ENCODE measurements around the gene ADGRL3.

DNA sequence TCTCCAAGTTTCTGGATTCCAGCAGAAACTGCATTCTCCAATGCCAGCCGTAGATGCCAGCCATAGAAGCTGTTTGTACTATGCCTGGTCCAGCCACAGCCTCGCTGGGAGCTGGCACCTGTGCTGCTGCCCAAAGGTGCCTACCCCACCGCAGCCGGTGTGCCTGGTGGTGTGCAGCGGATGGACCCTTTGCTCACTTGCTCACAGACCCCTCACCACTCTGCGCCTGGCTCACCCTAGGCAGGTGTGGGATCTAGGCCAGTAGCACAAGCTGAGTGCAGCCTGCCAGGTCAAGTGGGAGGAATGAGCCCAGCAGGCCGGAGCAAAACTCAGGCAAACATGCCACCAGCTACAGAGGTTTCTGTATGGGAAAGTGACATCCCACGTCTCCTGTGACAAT, 463.2 kb downstream of the ADGRL3 start:
- TF ChIP-seq, protein P1, sequence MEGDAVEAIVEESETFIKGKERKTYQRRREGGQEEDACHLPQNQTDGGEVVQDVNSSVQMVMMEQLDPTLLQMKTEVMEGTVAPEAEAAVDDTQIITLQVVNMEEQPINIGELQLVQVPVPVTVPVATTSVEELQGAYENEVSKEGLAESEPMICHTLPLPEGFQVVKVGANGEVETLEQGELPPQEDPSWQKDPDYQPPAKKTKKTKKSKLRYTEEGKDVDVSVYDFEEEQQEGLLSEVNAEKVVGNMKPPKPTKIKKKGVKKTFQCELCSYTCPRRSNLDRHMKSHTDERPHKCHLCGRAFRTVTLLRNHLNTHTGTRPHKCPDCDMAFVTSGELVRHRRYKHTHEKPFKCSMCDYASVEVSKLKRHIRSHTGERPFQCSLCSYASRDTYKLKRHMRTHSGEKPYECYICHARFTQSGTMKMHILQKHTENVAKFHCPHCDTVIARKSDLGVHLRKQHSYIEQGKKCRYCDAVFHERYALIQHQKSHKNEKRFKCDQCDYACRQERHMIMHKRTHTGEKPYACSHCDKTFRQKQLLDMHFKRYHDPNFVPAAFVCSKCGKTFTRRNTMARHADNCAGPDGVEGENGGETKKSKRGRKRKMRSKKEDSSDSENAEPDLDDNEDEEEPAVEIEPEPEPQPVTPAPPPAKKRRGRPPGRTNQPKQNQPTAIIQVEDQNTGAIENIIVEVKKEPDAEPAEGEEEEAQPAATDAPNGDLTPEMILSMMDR (IDR thresholded peaks at IDR 0.05), result no peak
- no peak for TF ChIP-seq POLR2A (IDR thresholded peaks at IDR 0.05; ENCODE audit: low read depth)
- TF ChIP-seq POLR2AphosphoS5 (IDR thresholded peaks at IDR 0.05), result no peak

Data from esophagus muscularis mucosa (tissue), 3 donors.